Suppressor macrophage treated with lipopolysaccharide for 1 hour (primary cell): ENCODE results near the gene SAMD4B.

Source experiments
- DNase-seq, 3 donors: peaks; one replicate each; pipeline ENCODE4 v3.0.0-alpha.2; 2020 to 2022

SAMD4B gene

GRCh38 chr19:39428283-39429112, 86.3 kb downstream of the SAMD4B start:
- no peak for DNase-seq

DNA sequence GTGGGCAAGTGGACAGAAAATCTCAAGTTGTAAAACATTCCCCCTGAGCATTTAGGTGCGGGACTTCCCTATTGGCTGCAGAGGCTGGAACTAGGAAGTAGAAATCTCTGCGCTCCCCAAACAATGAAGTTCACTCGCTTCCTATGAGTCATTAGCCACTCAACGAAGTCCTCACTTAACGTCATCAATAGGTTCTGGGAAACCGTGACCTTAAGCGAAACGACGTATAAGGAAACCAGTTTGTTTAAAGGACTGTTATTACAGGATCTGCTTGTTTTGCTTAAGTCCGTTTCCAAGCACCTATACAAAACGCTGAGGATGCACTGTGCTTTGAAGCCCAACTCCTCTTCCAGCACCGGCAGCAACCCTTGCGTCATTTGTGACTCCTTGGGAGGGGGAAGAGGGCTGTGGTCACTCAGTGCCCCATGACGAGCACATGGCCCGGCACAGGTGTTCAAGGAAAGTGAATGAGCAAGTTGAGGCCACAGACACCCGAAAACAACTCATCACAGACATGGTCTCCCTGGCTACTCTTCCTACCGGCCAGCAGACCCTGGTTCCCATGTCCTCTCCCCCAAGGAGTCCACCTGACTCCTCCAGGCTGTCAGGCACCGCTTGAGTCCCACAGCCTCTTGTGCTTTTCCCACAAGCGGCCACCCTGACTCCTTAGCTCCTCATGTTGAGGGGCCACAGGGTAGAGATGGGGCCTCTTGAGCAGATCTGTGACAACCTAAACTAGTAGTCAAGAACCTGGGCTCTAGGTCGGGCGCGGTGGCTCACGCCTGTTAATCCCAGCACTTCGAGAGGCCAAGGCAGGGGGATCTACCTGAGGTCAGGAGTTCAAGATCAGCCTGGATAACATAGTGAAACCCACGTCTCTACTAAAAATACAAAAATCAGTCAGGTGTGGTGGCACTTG, 88.7 kb downstream of the SAMD4B start:
- DNase-seq = peak; percentile 91 to 99 (median 98)

DNA sequence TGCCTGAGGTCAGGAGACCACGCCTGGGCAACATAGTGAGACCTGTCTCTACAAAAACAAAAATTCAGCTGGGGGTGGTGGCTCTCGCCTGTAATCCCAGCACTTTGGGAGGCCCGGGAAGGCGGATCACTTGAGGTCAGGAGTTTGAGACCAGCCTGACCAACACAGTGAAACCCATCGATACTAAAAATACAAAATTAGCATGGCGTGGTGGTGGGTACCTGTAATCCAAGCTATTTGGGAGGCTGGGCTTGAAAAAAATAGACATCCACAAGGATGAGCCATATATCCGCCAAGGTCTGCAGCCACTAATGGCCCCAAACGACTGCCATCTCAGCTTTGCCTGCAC, 90.4 kb downstream of the SAMD4B start:
- no peak for DNase-seq

- DNase-seq = no peak
Observed at GRCh38 chr19:39433480-39434079, 91.4 kb downstream of the SAMD4B start.

DNA sequence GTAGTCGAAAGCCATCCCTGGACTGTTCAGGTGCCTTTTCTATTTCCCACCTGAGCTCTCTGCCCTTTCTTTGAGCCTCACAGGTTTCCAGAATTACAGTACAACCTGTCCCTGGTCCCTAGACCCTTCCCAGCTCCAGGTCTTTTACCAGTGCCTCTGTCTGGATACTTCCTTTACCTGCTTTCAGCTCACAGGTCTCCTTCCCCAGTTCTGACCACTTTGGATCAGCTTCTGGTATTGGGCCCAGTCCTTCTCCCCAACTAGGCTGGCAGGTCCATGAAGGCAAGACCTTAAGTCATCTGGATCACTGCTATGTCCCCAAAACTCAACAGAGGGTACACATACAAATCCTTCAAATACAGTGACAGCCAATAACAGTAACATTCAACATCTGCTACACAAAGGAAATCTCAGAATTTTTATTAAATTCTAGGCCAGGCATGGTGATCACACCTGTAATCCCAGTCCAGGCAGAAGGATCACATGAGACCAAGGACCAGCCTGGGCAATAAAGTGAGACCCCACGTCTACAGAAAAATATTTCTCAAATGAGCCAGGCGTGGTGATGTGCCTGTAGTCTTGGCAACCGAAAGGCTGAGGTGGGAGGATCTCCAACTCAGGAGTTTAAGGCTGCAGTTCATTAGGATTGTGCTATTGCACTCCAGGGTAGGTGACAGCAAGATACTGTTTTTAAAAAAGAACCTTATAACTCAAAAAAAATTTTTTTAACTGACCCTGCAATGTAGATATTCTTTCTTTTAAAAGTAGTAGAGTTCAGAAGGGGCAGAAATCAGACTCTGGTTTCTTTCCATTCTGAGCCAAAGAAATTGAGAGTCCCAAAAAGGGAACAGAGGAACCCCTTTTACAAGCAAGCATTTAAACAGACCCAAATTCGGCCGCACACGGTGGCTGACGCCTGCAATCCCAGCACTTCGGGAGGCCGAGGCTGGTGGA, 92.2 kb downstream of the SAMD4B start:
- DNase-seq = no peak
